Neural progenitor cell (in vitro differentiated cells): ENCODE results near the gene LRCOL1.

Experiments
- CTCF ChIP-seq: fragments of 200-600 bp; sonication (generic); IDR thresholded peaks from 2 replicates; pipeline ENCODE4 v1.5.1; 2017; ENCODE audit warnings: antibody characterized with exemption, mild to moderate bottlenecking
- EZH2 ChIP-seq: fragments of 200-600 bp; sonication (generic); IDR thresholded peaks from 2 replicates; pipeline ENCODE4 v1.6.1; 2017; ENCODE audit warnings: antibody characterized with exemption, mild to moderate bottlenecking, moderate library complexity
- EZH2phosphoT487 ChIP-seq: fragments of 200-600 bp; sonication (generic); IDR thresholded peaks from 2 replicates; pipeline ENCODE4 v1.6.1; 2017; ENCODE audit warnings: antibody characterized with exemption

- TF ChIP-seq CTCF (no peak), EZH2 (no peak), EZH2phosphoT487 (no peak)
Measured at GRCh38 chr12:132560364-132560613, 50.1 kb downstream of the LRCOL1 start.
